Testis (tissue), 2 donors: Measurements from ENCODE around the gene SLC38A10.

ENCODE experiments used
- POLR2A ChIP-seq: fragments of 450-650 bp; IDR thresholded peaks from one replicate; pipeline ENCODE4 v1.6.1; 2017; ENCODE audit warnings: antibody characterized with exemption, mild to moderate bottlenecking, moderate library complexity
- TF ChIP-seq, protein P1 (sequence below), 3 experiments: fragments of 450-650 bp in 2 of 3; fragments of 200-600 bp in 1 of 3; sonication (generic) in 1 of 3; IDR thresholded peaks; one replicate each; pipeline ENCODE4 v1.5.1; 2016 to 2019; ENCODE audit warnings: antibody characterized with exemption in 3 of 3, mild to moderate bottlenecking in 2 of 3, moderate library complexity in 1 of 3

DNA sequence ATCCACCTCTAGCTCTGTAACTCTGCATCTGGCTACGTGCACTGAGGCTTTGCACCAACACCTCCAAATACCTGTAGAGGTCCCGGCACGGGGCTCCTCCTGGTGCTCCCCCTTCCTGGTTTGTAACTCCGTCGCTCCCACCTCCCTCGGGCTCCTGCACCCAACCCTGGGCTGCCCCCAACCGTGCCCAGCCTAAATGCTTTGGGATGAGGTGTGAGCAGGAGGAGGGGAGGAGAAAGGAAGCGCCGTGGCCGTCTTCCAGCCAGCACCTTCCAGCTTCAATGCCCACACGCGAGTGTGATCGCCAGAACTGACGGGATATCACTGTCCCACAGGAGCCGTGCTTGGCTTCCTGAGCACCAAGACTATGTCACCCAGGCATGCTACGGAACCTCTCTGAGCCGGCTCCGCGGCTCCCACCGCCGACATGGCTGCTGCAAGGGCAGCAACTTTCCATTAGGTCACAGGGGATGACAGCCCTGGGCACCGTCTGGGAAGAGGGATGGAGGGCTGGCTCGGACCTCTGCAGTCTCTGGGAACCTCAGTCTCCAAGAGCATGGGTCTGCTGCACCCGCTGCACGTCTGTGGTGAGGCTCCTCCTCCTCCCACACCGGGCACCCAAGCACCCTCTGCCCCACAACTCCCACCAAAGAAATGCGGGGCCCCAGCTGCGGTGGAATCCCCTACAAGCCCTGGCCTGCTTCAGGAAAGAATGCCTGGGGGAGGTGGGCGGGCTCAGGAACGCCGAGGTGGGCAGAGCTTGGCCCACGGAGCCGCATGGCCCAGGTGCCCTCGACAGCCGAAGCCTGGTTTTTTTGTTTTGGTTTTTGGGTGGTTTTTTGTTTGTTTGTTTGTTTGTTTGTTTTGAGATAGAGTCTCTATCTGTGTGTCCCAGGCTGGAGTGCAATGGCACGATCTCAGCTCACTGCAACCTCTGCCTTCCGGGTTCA lies 6.4 kb upstream of the SLC38A10 start:
- TF ChIP-seq, protein P1, sequence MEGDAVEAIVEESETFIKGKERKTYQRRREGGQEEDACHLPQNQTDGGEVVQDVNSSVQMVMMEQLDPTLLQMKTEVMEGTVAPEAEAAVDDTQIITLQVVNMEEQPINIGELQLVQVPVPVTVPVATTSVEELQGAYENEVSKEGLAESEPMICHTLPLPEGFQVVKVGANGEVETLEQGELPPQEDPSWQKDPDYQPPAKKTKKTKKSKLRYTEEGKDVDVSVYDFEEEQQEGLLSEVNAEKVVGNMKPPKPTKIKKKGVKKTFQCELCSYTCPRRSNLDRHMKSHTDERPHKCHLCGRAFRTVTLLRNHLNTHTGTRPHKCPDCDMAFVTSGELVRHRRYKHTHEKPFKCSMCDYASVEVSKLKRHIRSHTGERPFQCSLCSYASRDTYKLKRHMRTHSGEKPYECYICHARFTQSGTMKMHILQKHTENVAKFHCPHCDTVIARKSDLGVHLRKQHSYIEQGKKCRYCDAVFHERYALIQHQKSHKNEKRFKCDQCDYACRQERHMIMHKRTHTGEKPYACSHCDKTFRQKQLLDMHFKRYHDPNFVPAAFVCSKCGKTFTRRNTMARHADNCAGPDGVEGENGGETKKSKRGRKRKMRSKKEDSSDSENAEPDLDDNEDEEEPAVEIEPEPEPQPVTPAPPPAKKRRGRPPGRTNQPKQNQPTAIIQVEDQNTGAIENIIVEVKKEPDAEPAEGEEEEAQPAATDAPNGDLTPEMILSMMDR (IDR thresholded peaks at IDR 0.05) = no peak
- TF ChIP-seq POLR2A = no peak
